ENCODE results near the gene OGDHL.

OGDHL gene

DNA sequence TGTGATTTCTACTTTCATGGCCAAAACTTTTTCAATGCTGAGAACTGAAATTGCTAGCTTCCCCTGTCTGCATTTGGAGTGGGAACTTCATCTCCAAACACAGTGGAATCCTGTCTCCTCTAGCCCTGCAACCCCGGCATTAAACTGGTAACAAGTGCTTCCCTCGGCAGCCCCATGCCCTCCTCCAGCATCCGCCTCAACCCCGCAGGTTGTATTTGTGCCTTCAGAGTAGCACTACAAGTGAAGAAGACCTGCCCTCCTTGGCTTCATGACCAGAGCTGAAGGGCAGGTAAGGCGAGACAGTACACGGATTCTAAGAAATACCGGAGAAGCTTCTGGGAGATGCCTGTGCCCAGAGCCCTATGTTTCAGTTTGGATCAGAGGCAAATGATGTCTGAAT, 65.8 kb downstream of the OGDHL start:
- Histone ChIP-seq H3K27me3 (peaks cover 0 to 8% (median 4%) of the 10 kb centered on the region in 11 experiments; a peak in 8 of 22 replicates), H3K36me3 (no peaks in the 10 kb centered on the region), H3K9me3 (replicated peaks in 1 of 11) (peaks cover 0 to 9% (median 7%) of the 10 kb centered on the region in 11 experiments; a peak in 15 of 22 replicates), H4K20me1 (no peaks in the 10 kb centered on the region), H3K4me3 (no peak overlapping the region), H3K4me1 (no peaks in the 10 kb centered on the region), H3K4me2 (no peak overlapping the region), H3K27ac (no peak overlapping the region), H3K9ac (no peak overlapping the region)
- no peak for TF ChIP-seq Cebpa-rat (IDR thresholded peaks at IDR 0.05)

DNA sequence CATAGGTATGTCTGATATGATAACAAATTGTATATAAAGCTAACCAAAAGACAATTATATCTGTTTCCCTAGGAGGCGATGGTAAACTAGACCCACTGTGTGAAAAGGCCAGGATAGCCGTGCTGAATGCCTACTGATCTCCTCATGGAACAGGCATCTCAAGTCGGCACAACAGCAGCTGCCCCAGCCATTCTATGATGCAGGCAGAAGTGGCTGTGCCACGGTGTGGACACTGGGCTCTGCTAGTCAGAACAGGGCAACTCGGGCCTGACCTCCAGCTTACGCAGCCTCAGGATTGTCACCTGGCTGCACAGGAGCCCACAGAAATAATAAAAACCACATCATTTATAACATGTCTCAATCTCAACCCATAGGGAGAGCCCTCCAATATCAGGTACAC, 67.7 kb downstream of the OGDHL start:
- Histone ChIP-seq H3K4me3 (no peak overlapping the region), H3K4me1 (no peaks in the 10 kb centered on the region), H3K27me3 (peaks cover 10 to 27% (median 21%) of the 10 kb centered on the region in 11 experiments; a peak in 21 of 22 replicates), H3K36me3 (no peaks in the 10 kb centered on the region), H3K27ac (no peak overlapping the region), H3K9me3 (replicated peaks in 1 of 11) (peaks cover 0 to 9% (median 7%) of the 10 kb centered on the region in 11 experiments; a peak in 15 of 22 replicates), H3K4me2 (no peak overlapping the region), H4K20me1 (no peaks in the 10 kb centered on the region), H3K9ac (no peak overlapping the region)
- no peak for TF ChIP-seq Cebpa-rat (IDR thresholded peaks at IDR 0.05)

DNA sequence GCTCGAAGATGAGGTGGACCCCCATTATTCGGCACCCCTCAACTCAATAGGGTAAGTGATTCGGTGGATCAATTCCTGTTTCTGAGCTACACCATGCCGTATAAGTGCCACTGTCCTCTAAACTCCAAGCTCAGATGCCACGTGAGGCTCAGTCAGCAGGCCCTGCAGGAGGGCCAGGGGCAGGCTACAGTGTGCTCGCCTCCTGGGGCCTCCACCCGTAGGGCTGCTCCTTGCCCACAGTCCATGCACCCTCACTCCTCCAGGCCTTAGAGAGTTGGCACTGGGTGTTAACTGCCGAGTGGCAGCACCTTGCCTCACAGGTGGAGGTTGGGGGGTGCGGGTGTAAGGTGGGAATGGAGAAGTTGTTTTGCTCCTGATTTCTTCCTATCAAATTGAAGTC, 70.5 kb downstream of the OGDHL start:
- H3K27ac ChIP-seq, result no peak overlapping the region
- no peaks in the 10 kb centered on the region for H3K4me1 ChIP-seq
- H4K20me1 ChIP-seq, result no peaks in the 10 kb centered on the region
- no peak overlapping the region for H3K4me3 ChIP-seq
- peaks cover 14 to 35% (median 29%) of the 10 kb centered on the region in 11 experiments; a peak in 21 of 22 replicates for H3K27me3 ChIP-seq
- peaks cover 11 to 27% (median 19%) of the 10 kb centered on the region in 11 experiments for H3K9me3 ChIP-seq (replicated peaks in 1 of 11)
- no peak for TF ChIP-seq Cebpa-rat (IDR thresholded peaks at IDR 0.05)
- H3K9ac ChIP-seq, result no peak overlapping the region
- no peak overlapping the region for H3K4me2 ChIP-seq
- no peaks in the 10 kb centered on the region for H3K36me3 ChIP-seq

DNA sequence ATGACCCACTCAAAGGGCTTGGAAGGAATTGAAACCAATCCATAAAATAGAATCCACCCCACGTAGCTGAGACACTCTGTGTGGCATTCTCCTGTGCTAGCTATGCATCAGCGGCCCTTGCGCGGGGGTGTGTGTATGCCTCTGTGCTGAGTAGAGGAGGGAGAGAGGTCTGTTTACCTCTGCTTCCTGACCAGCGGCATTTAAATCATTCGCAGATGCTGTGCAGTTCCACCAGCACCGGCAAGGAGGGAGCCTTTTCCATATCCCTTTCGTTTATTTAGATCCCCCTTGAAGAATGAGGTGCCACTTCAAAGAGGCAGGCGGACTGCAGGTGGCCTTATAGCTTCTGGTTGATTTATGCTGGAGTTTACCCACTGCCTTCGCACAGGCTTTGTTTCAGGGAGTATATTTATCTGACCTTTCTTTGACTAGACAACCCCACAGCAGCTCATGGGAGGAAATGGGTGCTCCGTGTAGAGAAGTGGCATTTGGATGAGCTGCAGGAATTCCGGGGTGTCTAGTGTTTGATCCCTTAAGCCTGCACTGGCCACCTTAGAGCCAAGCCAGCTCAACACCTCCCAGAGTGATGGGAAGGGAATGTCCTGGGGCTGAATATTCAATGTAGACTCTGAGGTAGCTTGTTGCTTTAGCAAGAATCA, 71.3 kb downstream of the OGDHL start:
- H3K36me3 ChIP-seq, result no peaks in the 10 kb centered on the region
- no peak overlapping the region for H3K9ac ChIP-seq
- peaks cover 14 to 35% (median 29%) of the 10 kb centered on the region in 11 experiments; a peak in 21 of 22 replicates for H3K27me3 ChIP-seq
- no peaks in the 10 kb centered on the region for H3K4me1 ChIP-seq
- H4K20me1 ChIP-seq, result no peaks in the 10 kb centered on the region
- H3K4me3 ChIP-seq, result no peak overlapping the region
- H3K4me2 ChIP-seq, result no peak overlapping the region
- TF ChIP-seq Cebpa-rat (IDR thresholded peaks at IDR 0.05), result no peak
- H3K9me3 ChIP-seq (replicated peaks in 1 of 11), result peaks cover 16 to 31% (median 24%) of the 10 kb centered on the region in 11 experiments
- no peak overlapping the region for H3K27ac ChIP-seq

DNA sequence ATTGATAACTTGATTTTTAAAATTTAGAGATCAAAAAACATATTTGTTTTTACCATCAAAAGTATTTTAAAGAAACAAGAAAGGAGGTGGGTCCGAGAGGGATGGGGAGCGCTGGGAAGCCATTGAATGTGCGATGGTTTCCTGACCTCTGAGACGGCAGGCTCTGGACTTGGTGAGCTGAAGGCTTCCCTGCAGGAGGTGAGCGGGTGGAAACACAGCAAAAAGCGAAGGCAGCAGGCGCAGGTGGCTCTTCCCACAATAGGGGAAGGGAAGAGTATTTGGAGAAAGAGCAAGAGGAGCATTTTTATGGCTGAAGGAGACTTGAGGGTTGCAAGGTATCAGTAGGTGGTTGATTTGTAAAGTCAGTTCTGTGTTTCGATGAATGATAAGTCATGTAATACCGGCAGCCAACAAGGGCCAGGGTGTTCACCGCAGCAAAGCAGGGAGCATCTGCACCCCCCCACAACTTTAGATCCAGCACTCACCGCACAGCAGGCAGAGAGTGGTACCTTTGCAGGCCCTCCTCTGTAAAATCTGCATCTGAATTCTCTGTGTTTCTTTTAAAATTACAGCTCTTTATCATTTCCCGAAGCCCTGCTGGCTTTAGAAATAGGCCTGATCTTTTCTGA, 72.1 kb downstream of the OGDHL start:
- H3K4me3 ChIP-seq, result no peak overlapping the region
- H3K27ac ChIP-seq, result no peak overlapping the region
- peaks cover 16 to 31% (median 25%) of the 10 kb centered on the region in 11 experiments for H3K9me3 ChIP-seq (replicated peaks in 1 of 11)
- no peak overlapping the region for H3K9ac ChIP-seq
- peaks cover 14 to 35% (median 29%) of the 10 kb centered on the region in 11 experiments; a peak in 21 of 22 replicates for H3K27me3 ChIP-seq
- H4K20me1 ChIP-seq, result no peaks in the 10 kb centered on the region
- TF ChIP-seq Cebpa-rat (IDR thresholded peaks at IDR 0.05), result no peak
- no peaks in the 10 kb centered on the region for H3K4me1 ChIP-seq
- no peaks in the 10 kb centered on the region for H3K36me3 ChIP-seq
- H3K4me2 ChIP-seq, result no peak overlapping the region

DNA sequence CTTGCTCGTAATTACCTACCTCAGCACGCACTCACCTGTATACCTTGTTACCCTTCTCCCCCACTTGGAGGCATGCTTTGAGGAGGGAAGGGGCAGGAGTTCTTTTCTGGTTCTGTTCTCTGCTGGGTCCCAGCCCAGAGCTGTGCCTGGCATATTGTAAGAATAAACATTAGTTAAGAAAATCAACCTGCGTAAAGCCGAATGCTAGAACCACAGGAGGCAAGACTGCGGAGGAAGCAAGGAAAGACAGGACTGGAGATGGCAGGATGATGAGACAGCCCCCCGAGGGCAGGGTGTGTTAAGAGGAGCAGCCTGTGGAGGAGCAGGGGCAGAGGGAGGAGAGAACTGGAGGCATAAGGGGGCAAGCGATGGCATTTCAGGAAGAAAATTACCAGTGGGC, 73.2 kb downstream of the OGDHL start:
- no peak overlapping the region for H3K4me3 ChIP-seq

DNA sequence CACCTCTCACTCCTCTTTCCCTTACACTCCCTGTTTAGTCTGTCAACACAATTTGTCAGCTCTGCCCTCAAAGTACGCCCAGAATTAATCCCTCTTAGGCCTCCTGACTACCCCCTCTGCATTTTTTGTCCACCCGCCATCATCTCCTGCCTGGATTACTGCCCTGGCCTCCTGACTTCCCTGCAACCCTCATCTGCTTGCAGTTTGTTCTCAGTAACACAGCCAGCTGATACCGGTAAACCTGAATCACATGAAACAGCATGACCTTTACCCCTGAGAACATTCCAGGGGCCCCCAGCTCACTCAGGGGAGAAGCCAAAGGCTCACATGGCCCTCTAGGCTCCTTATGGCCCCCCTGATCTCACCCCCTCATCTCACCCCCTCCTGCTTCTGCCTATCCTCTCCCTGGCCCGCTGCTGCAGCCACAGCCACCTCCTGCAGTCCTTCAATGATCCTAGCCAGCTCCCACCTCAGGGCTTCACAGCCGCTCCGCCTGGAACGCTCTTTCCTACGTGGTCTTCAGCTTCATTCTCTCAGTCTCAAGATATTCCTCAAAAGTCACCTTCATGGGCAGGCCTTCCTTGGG, 73.8 kb downstream of the OGDHL start:
- Histone ChIP-seq H3K9me3 (replicated peaks in 1 of 11) (peaks cover 16 to 33% (median 22%) of the 10 kb centered on the region in 11 experiments), H3K4me1 (no peaks in the 10 kb centered on the region), H3K4me3 (no peak overlapping the region), H3K4me2 (no peak overlapping the region), H3K27ac (no peak overlapping the region), H3K27me3 (peaks cover 14 to 35% (median 29%) of the 10 kb centered on the region in 11 experiments; a peak in 21 of 22 replicates), H3K9ac (no peak overlapping the region), H4K20me1 (no peaks in the 10 kb centered on the region), H3K36me3 (no peaks in the 10 kb centered on the region)
- no peak for TF ChIP-seq Cebpa-rat (IDR thresholded peaks at IDR 0.05)

More for the DNA sequence above, 73.2 kb downstream of the OGDHL start:
- H3K4me1 ChIP-seq, result no peaks in the 10 kb centered on the region
- no peak for TF ChIP-seq Cebpa-rat (IDR thresholded peaks at IDR 0.05)
- H3K9me3 ChIP-seq (replicated peaks in 1 of 11), result peaks cover 16 to 31% (median 25%) of the 10 kb centered on the region in 11 experiments
- no peaks in the 10 kb centered on the region for H4K20me1 ChIP-seq
- no peak overlapping the region for H3K4me2 ChIP-seq
- H3K36me3 ChIP-seq, result no peaks in the 10 kb centered on the region
- no peak overlapping the region for H3K27ac ChIP-seq
- no peak overlapping the region for H3K9ac ChIP-seq
- H3K27me3 ChIP-seq, result peaks cover 14 to 35% (median 29%) of the 10 kb centered on the region in 11 experiments; a peak in 21 of 22 replicates

DNA sequence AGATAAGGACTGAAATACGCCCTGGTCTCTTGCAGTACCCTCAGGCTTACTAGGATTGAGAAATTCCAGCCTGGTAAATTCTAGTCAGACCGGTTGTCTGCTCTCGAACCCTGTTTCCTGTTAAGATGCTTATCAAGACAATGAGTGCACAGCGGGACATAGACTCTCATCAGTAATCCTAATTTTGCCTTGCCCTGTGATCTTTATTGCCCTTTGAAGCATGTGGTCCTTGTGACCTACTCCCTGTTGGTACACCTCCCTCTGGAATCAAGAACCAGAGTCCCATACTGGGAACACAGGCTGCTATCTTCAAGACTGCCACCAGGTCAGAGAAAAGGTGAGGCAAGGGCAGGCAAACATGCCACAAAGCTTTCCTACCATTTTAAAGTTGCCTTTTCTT, 75.5 kb downstream of the OGDHL start:
- TF ChIP-seq Cebpa-rat (IDR thresholded peaks at IDR 0.05), result no peak
- Histone ChIP-seq H3K27me3 (peaks cover 14 to 32% (median 29%) of the 10 kb centered on the region in 11 experiments; a peak in 21 of 22 replicates), H3K9me3 (replicated peaks in 1 of 11) (peaks cover 25 to 42% (median 29%) of the 10 kb centered on the region in 11 experiments), H3K27ac (no peak overlapping the region), H3K4me3 (no peak overlapping the region), H3K9ac (no peak overlapping the region), H3K4me2 (no peak overlapping the region), H3K4me1 (no peaks in the 10 kb centered on the region), H4K20me1 (no peaks in the 10 kb centered on the region), H3K36me3 (no peaks in the 10 kb centered on the region)
